Ovary (tissue), 9 donors: ENCODE measurements around the gene ARMC2. TPM values are rescaled to one million over a fixed set of nuclear protein-coding genes. Genes with fewer than 3 reads are reported as not detected.
A peak's percentile ranks its signal among the peaks of the same experiment; 100 is the strongest.

ENCODE experiments used
- DNase-seq, 5 donors: peaks; one replicate each; pipeline ENCODE4 v3.0.0-alpha.2; 2019 to 2020
- H3K27ac ChIP-seq, 2 donors: fragments of 200-600 bp; one replicate each; pipeline versions ENCODE4 v1.5.1 to v1.8.0; 2019 to 2022
- H3K27me3 ChIP-seq: fragments of 200-600 bp; one replicate; pipeline ENCODE4 v1.8.0; 2022
- H3K36me3 ChIP-seq: fragments of 200-600 bp; sonication (generic); one replicate; pipeline ENCODE4 v1.5.1; 2019
- H3K4me1 ChIP-seq: one replicate; pipeline ENCODE4 v1.8.1; 2013; ENCODE audit warnings: mild to moderate bottlenecking, moderate library complexity; ENCODE audit not compliant: insufficient read depth
- H3K4me3 ChIP-seq: fragments of 200-600 bp; sonication (generic); one replicate; pipeline ENCODE4 v1.5.1; 2017
- H3K9me3 ChIP-seq, 2 donors: fragments of 200-600 bp in 1 of 2; sonication (generic) in 1 of 2; one replicate each; pipeline versions ENCODE4 v1.5.1 to v1.8.1; 2013 to 2019; ENCODE audit warnings: mild to moderate bottlenecking in 1 of 2, moderate library complexity in 1 of 2
- CTCF ChIP-seq, 3 donors: fragments of 450-650 bp in 2 of 3; fragments of 200-600 bp in 1 of 3; IDR thresholded peaks; one replicate each; pipeline versions ENCODE4 v1.5.1 to v1.8.0; 2016 to 2022; ENCODE audit warnings: antibody characterized with exemption in 3 of 3, mild to moderate bottlenecking in 1 of 3
- EP300 ChIP-seq: sonication (generic); formaldehyde crosslinking; IDR thresholded peaks from one replicate; pipeline ENCODE4 v1.6.1; 2017; ENCODE audit warnings: antibody characterized with exemption
- POLR2A ChIP-seq: fragments of 450-650 bp; IDR thresholded peaks from one replicate; pipeline ENCODE4 v1.6.1; 2017; ENCODE audit warnings: antibody characterized with exemption, mild to moderate bottlenecking, moderate library complexity
- WGBS, 3 donors: extraction: QIAGEN DNeasy Blood & Tissue Kit in 1 of 3; methylation state at CpG; one replicate each; pipeline versions ENCODE4 v1.1.5 to v1.1.7; 2013 to 2017; 5-methylcytosine and 5-hydroxymethylcytosine counted together
- intact Hi-C, 4 donors: fragments of 100-400 bp; cut with DNase I; formaldehyde crosslinking; loops; one replicate each; pipeline versions ENCODE4 v1.11.0 to v1.15.1; 2022 to 2023
- polyA plus RNA-seq, 2 donors: library from polyadenylated mRNA; stranded (reverse); fragments of 200-250 nt in 1 of 2; fragments of 350-450 nt in 1 of 2; fragmentation: Illumina TruSeq in 1 of 2; extraction: RNeasy Lipid Tissue Mini Kit (QIAGEN cat#74804) in 1 of 2; gene quantifications; one replicate each; pipeline ENCODE4 v1.2.3, GENCODE V29; 2013 to 2014
- total RNA-seq, 7 donors: library from RNA; depleted of rRNA in 2 of 7; stranded (reverse); fragments of >200 nt in 2 of 7; fragmentation: NEBNext Ultra II Directional in 3 of 7; extraction: Animal tissue kit (Norgen Biotek cat#: 25700) in 3 of 7; gene quantifications; one replicate each; pipeline versions ENCODE4 v1.1.0 to v1.2.4, GENCODE V29; 2016 to 2023
- donor health status: DM: no; HTN: no; CAD: no; lungs with moderate emphysema.
- donor health status: DM: no; HTN: no; CAD: no.
- donor health status: Bipolar disorder and iron deficiency.
- donor health status: DM: yes; HTN: yes; CAD: no.
- donor health status: DM: no; HTN: no; CAD: no.
- donor health status: DM: yes; HTN: yes; CAD: no.

ARMC2 gene
- total and polyA plus RNA-seq, 9 donors, result 3.2 to 14.7 (median 9.2) TPM

GRCh38 chr6:108902382-108902792 is 54.2 kb downstream of the ARMC2 start:
- Histone ChIP-seq H3K4me1 (no peaks in the 10 kb centered on the region), H3K36me3 (no peaks in the 10 kb centered on the region), H3K4me3 (no peak overlapping the region), H3K27ac (no peak overlapping the region), H3K27me3 (no peaks in the 10 kb centered on the region), H3K9me3 (no peaks in the 10 kb centered on the region)
- DNase-seq, result no peak
- intact Hi-C loops, result no loop called here
- TF ChIP-seq CTCF (IDR thresholded peaks at IDR 0.05) (no peak), POLR2A (no peak), EP300 (no peak)

GRCh38 chr6:108903796-108904195 is 55.6 kb downstream of the ARMC2 start:
- Histone ChIP-seq H3K4me3 (no peak overlapping the region), H3K9me3 (no peaks in the 10 kb centered on the region), H3K4me1 (no peaks in the 10 kb centered on the region), H3K27ac (no peak overlapping the region), H3K27me3 (no peaks in the 10 kb centered on the region), H3K36me3 (no peaks in the 10 kb centered on the region)
- DNase-seq, result no peak
- TF ChIP-seq POLR2A, result no peak
- TF ChIP-seq CTCF (IDR thresholded peaks at IDR 0.05), result no peak
- no peak for TF ChIP-seq EP300
- 94 to 97% (median 96%) methylated on average over 1 of the region's 1 CpG for WGBS, 3 donors
- intact Hi-C loops, result no loop called here

GRCh38 chr6:108904741-108905140 is 56.5 kb downstream of the ARMC2 start:
- H3K4me3 ChIP-seq, result no peak overlapping the region
- no peaks in the 10 kb centered on the region for H3K4me1 ChIP-seq
- WGBS, 3 donors, result 86 to 93% (median 92%) methylated on average over 3 of the region's 3 CpGs
- intact Hi-C loops, result no loop called here
- TF ChIP-seq POLR2A, result no peak
- TF ChIP-seq EP300, result no peak
- no peak for TF ChIP-seq CTCF (IDR thresholded peaks at IDR 0.05)
- no peak for DNase-seq
- no peaks in the 10 kb centered on the region for H3K27me3 ChIP-seq
- H3K9me3 ChIP-seq, result no peaks in the 10 kb centered on the region
- no peaks in the 10 kb centered on the region for H3K36me3 ChIP-seq
- H3K27ac ChIP-seq, result no peak overlapping the region

DNA sequence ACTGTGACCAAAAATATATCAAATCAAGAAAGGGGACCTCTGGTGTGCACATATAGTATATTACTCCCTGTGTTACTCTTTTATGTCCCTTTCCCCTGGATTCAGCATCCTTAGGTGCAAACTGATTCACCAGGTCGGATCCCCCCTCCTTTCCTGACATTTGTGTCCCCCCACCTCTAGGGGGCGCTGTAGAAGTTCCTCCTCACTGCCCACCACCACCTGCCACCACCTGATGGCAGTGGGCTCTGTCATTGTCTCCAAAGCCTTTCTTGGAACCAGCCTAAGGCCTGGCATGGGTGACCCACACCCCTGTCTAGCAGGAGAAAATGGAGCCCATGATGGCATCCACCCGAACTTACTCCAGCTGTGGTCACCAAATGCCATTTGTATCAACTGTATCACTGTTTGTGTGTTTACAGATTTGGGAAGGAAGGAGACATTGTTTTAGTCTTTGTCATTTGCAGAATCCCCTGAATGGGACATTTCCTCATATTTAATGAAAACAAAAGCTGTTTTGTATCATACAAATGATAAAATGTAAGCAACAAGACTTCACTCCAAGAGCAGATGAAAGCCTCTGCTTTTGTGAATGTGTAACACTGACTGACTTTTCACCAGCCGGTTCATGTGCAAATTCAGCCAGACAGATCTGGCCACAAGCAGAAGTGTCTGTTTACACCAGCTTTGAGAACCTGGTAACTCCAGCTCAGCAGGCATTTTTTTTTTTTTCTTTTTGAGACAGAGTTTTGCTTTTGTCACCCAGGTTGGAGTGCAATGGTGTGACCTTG is 66.2 kb downstream of the ARMC2 start:
- peak in 1 of 5 donors; percentile 37 for DNase-seq
- Histone ChIP-seq H3K9me3 (no peaks in the 10 kb centered on the region), H3K4me3 (no peak overlapping the region), H3K27ac (no peak overlapping the region), H3K4me1 (no peaks in the 10 kb centered on the region), H3K27me3 (no peaks in the 10 kb centered on the region), H3K36me3 (no peaks in the 10 kb centered on the region)
- intact Hi-C loops, result no loop called here
- TF ChIP-seq CTCF (IDR thresholded peaks at IDR 0.05), result peak in 1 of 3 donors; percentile 15
- TF ChIP-seq EP300, result no peak
- WGBS, 3 donors, result 46 to 53% (median 50%) methylated on average over 4 of the region's 4 CpGs
